GM21381 (cell line): ENCODE results near the gene IPO11.
"Not testable (repeated sequence)": the region's sequence is repeated elsewhere in the genome, so short reads cannot be mapped to it uniquely, and the experiment has no call there.

Experiments used
- ATAC-seq: cut with Tn5 transposase; IDR thresholded peaks from one replicate; pipeline ENCODE4 v1.9.1; 2021; ENCODE audit warnings: mild to moderate bottlenecking, moderate library complexity; ENCODE audit not compliant: unreplicated experiment

Gene IPO11

GRCh38 chr5:62594364-62594984 is 181.9 kb downstream of the IPO11 start:
- no peak for ATAC-seq

GRCh38 chr5:62596096-62596495 is 183.5 kb downstream of the IPO11 start:
- no peak for ATAC-seq

GRCh38 chr5:62596691-62597090 is 184.1 kb downstream of the IPO11 start:
- ATAC-seq, result no peak

- no peak for ATAC-seq
Measured at GRCh38 chr5:62597314-62597713, 184.8 kb downstream of the IPO11 start.

- ATAC-seq, result no peak
Measured at GRCh38 chr5:62600560-62601252, 188.1 kb downstream of the IPO11 start.

GRCh38 chr5:62603934-62604333 is 191.4 kb downstream of the IPO11 start:
- no peak for ATAC-seq

GRCh38 chr5:62605638-62606037 is 193.1 kb downstream of the IPO11 start:
- no peak for ATAC-seq

- no peak for ATAC-seq
Measured at GRCh38 chr5:62606878-62607277, 194.3 kb downstream of the IPO11 start.

GRCh38 chr5:62607615-62608014 is 195.1 kb downstream of the IPO11 start:
- no peak for ATAC-seq

- no peak for ATAC-seq
Measured at GRCh38 chr5:62608529-62609511, 196.3 kb downstream of the IPO11 start.

GRCh38 chr5:62614355-62614754 is 201.8 kb downstream of the IPO11 start:
- no peak for ATAC-seq

- no peak for ATAC-seq
Measured at GRCh38 chr5:62616615-62617277, 204.2 kb downstream of the IPO11 start.

- no peak for ATAC-seq
Measured at GRCh38 chr5:62617943-62618342, 205.4 kb downstream of the IPO11 start.

GRCh38 chr5:62620761-62621160 is 208.2 kb downstream of the IPO11 start:
- ATAC-seq, result no peak

GRCh38 chr5:62621280-62621679 is 208.7 kb downstream of the IPO11 start:
- ATAC-seq, result no peak

GRCh38 chr5:62623271-62623670 is 210.7 kb downstream of the IPO11 start:
- ATAC-seq, result no peak

- ATAC-seq, result not testable (repeated sequence)
Measured at GRCh38 chr5:62624436-62624835, 211.9 kb downstream of the IPO11 start.

- no peak for ATAC-seq
Measured at GRCh38 chr5:62626534-62626933, 214.0 kb downstream of the IPO11 start.

- no peak for ATAC-seq
Measured at GRCh38 chr5:62627121-62627520, 214.6 kb downstream of the IPO11 start.

GRCh38 chr5:62627901-62628300 is 215.3 kb downstream of the IPO11 start:
- ATAC-seq, result no peak
